ENCODE results near the gene LRP1B.

The LRP1B gene

GRCh38 chr2:141038341-141038740, 1092.5 kb downstream of the LRP1B start (continued):
- TF ChIP-seq BACH2 (CRISPR knock-in tag; IDR thresholded peaks at IDR 0.05; ENCODE audit: borderline replicate concordance) = no peak
- no peak for TF ChIP-seq ZNF565 (CRISPR knock-in tag; conservative IDR thresholded peaks at IDR 0.05; ENCODE audit: low read depth)

GRCh38 chr2:141037361-141037760, 1093.5 kb downstream of the LRP1B start:
- ATAC-seq = no peak
- TF ChIP-seq CSDC2 (CRISPR knock-in tag; IDR thresholded peaks at IDR 0.05) = no peak
- TF ChIP-seq ZNF565 (CRISPR knock-in tag; conservative IDR thresholded peaks at IDR 0.05; ENCODE audit: low read depth) = no peak
- TF ChIP-seq RARB (CRISPR knock-in tag; IDR thresholded peaks at IDR 0.05) = no peak
- TF ChIP-seq GLIS3 (CRISPR knock-in tag; IDR thresholded peaks at IDR 0.05) = no peak
- TF ChIP-seq ZC3H10 (CRISPR knock-in tag; IDR thresholded peaks at IDR 0.05) = no peak
- no peak for TF ChIP-seq ARNTL (CRISPR knock-in tag; IDR thresholded peaks at IDR 0.05; ENCODE audit: borderline replicate concordance, low read depth)
- TF ChIP-seq ESRRG (CRISPR knock-in tag; IDR thresholded peaks at IDR 0.05) = no peak
- TF ChIP-seq, protein P1, sequence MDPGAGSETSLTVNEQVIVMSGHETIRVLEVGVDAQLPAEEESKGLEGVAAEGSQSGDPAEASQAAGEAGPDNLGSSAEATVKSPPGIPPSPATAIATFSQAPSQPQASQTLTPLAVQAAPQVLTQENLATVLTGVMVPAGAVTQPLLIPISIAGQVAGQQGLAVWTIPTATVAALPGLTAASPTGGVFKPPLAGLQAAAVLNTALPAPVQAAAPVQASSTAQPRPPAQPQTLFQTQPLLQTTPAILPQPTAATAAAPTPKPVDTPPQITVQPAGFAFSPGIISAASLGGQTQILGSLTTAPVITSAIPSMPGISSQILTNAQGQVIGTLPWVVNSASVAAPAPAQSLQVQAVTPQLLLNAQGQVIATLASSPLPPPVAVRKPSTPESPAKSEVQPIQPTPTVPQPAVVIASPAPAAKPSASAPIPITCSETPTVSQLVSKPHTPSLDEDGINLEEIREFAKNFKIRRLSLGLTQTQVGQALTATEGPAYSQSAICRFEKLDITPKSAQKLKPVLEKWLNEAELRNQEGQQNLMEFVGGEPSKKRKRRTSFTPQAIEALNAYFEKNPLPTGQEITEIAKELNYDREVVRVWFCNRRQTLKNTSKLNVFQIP (CRISPR knock-in tag; IDR thresholded peaks at IDR 0.05; ENCODE audit: borderline replicate concordance, low read depth) = no peak
- TF ChIP-seq TCF4 (CRISPR knock-in tag; IDR thresholded peaks at IDR 0.05; ENCODE audit: borderline replicate concordance) = no peak
- no peak for TF ChIP-seq PATZ1 (CRISPR knock-in tag; IDR thresholded peaks at IDR 0.05; ENCODE audit: borderline replicate concordance)
- no peak for TF ChIP-seq OSR1 (CRISPR knock-in tag; IDR thresholded peaks at IDR 0.05)
- no peak for TF ChIP-seq TOX (CRISPR knock-in tag; IDR thresholded peaks at IDR 0.05; ENCODE audit: borderline replicate concordance)
- TF ChIP-seq, protein P2, sequence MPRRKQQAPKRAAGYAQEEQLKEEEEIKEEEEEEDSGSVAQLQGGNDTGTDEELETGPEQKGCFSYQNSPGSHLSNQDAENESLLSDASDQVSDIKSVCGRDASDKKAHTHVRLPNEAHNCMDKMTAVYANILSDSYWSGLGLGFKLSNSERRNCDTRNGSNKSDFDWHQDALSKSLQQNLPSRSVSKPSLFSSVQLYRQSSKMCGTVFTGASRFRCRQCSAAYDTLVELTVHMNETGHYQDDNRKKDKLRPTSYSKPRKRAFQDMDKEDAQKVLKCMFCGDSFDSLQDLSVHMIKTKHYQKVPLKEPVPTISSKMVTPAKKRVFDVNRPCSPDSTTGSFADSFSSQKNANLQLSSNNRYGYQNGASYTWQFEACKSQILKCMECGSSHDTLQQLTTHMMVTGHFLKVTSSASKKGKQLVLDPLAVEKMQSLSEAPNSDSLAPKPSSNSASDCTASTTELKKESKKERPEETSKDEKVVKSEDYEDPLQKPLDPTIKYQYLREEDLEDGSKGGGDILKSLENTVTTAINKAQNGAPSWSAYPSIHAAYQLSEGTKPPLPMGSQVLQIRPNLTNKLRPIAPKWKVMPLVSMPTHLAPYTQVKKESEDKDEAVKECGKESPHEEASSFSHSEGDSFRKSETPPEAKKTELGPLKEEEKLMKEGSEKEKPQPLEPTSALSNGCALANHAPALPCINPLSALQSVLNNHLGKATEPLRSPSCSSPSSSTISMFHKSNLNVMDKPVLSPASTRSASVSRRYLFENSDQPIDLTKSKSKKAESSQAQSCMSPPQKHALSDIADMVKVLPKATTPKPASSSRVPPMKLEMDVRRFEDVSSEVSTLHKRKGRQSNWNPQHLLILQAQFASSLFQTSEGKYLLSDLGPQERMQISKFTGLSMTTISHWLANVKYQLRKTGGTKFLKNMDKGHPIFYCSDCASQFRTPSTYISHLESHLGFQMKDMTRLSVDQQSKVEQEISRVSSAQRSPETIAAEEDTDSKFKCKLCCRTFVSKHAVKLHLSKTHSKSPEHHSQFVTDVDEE (CRISPR knock-in tag; IDR thresholded peaks at IDR 0.05) = no peak
- no peak for TF ChIP-seq ISL1 (CRISPR knock-in tag; IDR thresholded peaks at IDR 0.05)
- no peak for TF ChIP-seq ZNF8 (CRISPR knock-in tag; IDR thresholded peaks at IDR 0.05)
- no peak for TF ChIP-seq ZNF70 (CRISPR knock-in tag; IDR thresholded peaks at IDR 0.05)
- no peak for TF ChIP-seq ZFP3 (CRISPR knock-in tag; IDR thresholded peaks at IDR 0.05)
- no peak for TF ChIP-seq SNAI2 (CRISPR knock-in tag; IDR thresholded peaks at IDR 0.05)
- TF ChIP-seq, protein P3, sequence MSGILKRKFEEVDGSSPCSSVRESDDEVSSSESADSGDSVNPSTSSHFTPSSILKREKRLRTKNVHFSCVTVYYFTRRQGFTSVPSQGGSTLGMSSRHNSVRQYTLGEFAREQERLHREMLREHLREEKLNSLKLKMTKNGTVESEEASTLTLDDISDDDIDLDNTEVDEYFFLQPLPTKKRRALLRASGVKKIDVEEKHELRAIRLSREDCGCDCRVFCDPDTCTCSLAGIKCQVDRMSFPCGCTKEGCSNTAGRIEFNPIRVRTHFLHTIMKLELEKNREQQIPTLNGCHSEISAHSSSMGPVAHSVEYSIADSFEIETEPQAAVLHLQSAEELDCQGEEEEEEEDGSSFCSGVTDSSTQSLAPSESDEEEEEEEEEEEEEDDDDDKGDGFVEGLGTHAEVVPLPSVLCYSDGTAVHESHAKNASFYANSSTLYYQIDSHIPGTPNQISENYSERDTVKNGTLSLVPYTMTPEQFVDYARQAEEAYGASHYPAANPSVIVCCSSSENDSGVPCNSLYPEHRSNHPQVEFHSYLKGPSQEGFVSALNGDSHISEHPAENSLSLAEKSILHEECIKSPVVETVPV (CRISPR knock-in tag; IDR thresholded peaks at IDR 0.05) = no peak

DNA sequence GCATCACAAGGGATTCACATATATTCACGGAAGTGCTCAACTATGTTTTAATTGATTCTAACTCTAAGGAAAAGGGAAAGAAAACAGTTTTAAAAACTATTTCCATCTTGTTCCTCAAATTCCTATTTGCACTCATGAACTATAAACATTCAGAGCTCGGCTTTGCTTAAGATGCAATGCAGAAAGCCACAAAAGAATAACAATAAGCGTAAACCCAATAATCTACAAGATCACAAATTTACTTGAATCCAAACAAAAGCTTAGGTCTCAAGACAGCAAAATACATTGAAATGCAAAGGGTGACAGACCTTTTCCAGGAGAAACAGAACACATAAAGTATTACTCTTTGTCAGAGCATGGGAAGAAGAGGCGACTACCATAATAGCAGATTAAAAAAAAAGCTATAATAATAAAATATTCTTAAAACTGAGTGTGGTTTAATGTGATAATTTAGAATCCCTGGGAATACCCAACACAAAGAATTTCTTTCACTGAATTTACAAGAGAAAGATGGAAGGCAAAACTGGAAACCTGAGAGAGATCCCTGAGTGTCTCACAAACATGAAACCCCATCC, 1094.9 kb downstream of the LRP1B start:
- TF ChIP-seq OSR1 (CRISPR knock-in tag; IDR thresholded peaks at IDR 0.05) (no peak), ZFP30 (CRISPR knock-in tag; IDR thresholded peaks at IDR 0.05) (no peak), ARNTL (CRISPR knock-in tag; IDR thresholded peaks at IDR 0.05; ENCODE audit: borderline replicate concordance, low read depth) (no peak), PPARA (CRISPR knock-in tag; IDR thresholded peaks at IDR 0.05; ENCODE audit: borderline replicate concordance) (no peak), ZNF70 (CRISPR knock-in tag; IDR thresholded peaks at IDR 0.05) (no peak), PATZ1 (CRISPR knock-in tag; IDR thresholded peaks at IDR 0.05; ENCODE audit: borderline replicate concordance) (no peak), RARB (CRISPR knock-in tag; IDR thresholded peaks at IDR 0.05) (no peak), GLIS3 (CRISPR knock-in tag; IDR thresholded peaks at IDR 0.05) (no peak), TCF4 (CRISPR knock-in tag; IDR thresholded peaks at IDR 0.05; ENCODE audit: borderline replicate concordance) (no peak), CSDC2 (CRISPR knock-in tag; IDR thresholded peaks at IDR 0.05) (no peak)
- TF ChIP-seq, protein P3 (CRISPR knock-in tag; IDR thresholded peaks at IDR 0.05) = no peak
- TF ChIP-seq, protein P1 (CRISPR knock-in tag; IDR thresholded peaks at IDR 0.05; ENCODE audit: borderline replicate concordance, low read depth) = no peak
- TF ChIP-seq, protein P4, sequence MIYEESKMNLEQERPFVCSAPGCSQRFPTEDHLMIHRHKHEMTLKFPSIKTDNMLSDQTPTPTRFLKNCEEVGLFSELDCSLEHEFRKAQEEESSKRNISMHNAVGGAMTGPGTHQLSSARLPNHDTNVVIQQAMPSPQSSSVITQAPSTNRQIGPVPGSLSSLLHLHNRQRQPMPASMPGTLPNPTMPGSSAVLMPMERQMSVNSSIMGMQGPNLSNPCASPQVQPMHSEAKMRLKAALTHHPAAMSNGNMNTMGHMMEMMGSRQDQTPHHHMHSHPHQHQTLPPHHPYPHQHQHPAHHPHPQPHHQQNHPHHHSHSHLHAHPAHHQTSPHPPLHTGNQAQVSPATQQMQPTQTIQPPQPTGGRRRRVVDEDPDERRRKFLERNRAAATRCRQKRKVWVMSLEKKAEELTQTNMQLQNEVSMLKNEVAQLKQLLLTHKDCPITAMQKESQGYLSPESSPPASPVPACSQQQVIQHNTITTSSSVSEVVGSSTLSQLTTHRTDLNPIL (CRISPR knock-in tag; IDR thresholded peaks at IDR 0.05; ENCODE audit: low read depth) = no peak
- ATAC-seq = no peak

Data from SK-N-SH treated with all-trans-retinoic acid at 6 μM for 48 hours (cell line).